Cardiac fibroblast (primary cell): ENCODE measurements around the gene SUSD1.
A peak's percentile ranks its signal among the peaks of the same experiment; 100 is the strongest.

Experiments used
- DNase-seq, 2 donors: peaks; one replicate each; pipeline versions ENCODE4 v3.0.0 to v3.0.0-alpha.2; 2010; ENCODE audit warnings: low read depth in 2 of 2
- H3K4me3 ChIP-seq, 2 donors: replicated peaks in 1 of 2; 1 replicate in 1 of 2; 2 replicates in 1 of 2; pipeline ENCODE4 v1.5.1; 2011; ENCODE audit warnings: low read depth in 2 of 2, low read length in 2 of 2, mild to moderate bottlenecking in 2 of 2, moderate library complexity in 1 of 2
- CTCF ChIP-seq: IDR thresholded peaks from one replicate; pipeline ENCODE4 v1.5.1; 2011; ENCODE audit warnings: low read depth, mild to moderate bottlenecking, low read length, inconsistent platforms

Gene SUSD1

DNA sequence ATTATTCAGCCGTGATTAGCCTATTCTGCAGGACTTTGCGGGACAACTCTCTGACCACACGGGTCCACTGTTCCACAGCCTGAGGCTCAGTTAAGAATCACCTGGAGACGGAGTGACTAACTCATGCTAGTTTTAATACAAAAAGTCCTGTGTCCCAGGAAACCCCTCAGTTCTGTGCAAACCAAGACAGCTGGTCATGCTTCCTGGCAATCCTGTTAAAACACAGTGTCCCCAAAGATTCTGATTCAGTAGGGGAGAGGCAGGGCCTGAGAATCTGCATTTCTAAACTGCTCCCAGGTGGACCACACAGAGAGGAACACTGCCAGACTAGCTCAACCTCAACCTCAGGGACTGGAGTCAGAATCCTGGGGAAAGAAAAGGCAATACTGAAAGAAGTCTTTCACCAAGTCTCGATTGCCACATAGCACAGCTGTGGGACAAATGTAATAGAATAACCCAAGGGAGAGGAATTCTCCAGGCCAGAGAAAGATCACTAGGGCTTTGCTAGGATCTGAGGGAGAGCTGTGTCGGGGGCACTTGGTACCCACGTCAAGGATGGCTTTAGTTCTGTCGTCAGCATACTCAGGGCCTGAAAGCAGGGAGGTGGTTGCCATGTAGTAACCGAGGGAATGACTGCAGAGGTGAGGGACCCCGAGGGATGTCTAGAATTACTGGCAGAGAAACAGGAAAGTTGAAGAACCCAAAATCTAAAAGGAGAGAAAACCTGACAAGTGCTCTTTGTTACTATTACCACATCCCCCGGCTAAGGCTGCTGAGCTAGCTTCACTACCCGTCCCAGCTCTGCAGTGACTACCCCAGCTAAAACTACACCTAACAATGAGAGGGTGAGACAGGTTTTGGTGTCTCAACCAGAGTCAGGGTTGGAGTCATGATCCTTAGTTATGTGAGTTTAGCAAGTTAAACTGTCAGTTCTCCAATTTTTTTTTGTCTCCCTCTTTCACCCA is 8.6 kb downstream of the SUSD1 start:
- DNase-seq: peak in 1 of 2 donors; percentile 61
- peak; percentile 21 for TF ChIP-seq CTCF
- no peak overlapping the region for H3K4me3 ChIP-seq

GRCh38 chr9:112162621-112163413 is 12.3 kb downstream of the SUSD1 start:
- no peak for DNase-seq
- no peak overlapping the region for H3K4me3 ChIP-seq
- TF ChIP-seq CTCF: no peak

DNA sequence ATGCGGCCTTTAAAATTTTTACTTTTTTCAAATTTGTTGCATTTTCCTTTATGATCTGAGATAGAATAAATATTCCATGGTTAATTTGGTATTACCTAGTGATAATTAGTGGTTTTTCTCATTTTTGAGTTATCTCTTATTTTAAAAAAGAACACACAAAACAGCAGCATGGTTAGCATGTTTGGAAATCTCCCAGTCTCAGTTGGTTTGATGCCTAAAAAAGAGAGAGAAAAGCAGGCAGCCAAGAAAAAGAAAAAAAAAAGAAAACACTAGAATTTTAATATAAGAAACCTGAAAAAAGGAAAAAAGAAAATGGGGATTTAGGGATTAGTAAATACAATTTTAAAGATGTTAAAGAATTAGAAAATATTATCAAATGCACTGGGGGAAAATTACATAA is 15.3 kb downstream of the SUSD1 start:
- no peak for TF ChIP-seq CTCF
- no peak for DNase-seq
- H3K4me3 ChIP-seq: no peak overlapping the region

- no peak overlapping the region for H3K4me3 ChIP-seq
- TF ChIP-seq CTCF: no peak
- no peak for DNase-seq
Observed at GRCh38 chr9:112158656-112159367, 16.3 kb downstream of the SUSD1 start.

DNA sequence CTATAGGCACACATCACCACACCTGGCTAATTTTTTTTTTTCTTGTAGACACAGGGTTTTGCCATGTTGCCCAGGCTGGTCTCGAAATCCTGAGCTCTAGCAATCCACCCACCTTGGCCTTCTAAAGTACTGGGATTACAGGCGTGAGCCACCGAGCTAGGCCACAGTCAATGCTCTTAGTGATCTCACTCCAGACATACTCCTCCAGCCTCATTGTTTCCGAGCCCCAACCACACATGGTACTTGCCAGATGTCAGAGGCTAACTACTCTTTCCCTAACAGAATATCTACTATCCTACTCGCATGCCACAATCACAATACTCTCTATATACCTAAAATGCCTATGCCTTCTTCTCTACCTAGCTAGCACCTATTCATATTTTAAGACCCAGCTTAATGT is 17.1 kb downstream of the SUSD1 start:
- no peak overlapping the region for H3K4me3 ChIP-seq
- TF ChIP-seq CTCF: no peak
- no peak for DNase-seq

DNA sequence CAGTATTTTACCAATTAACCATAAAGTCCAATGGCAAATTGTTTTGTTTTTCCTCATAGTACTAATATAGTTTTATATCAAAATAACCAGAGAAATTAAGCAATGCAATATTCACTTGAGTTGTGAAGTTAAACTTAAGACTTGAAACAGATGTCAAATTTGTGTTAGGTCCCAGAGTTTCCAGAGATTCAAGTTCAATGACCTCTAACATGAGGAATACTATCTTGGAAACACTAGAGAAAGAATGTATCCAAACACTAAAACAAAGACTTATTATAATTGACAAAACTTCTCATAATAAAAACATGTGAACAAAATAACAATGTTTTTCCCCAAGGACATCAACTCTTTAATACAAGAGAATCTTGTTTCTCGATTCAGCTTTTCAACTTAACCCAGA is 18.0 kb downstream of the SUSD1 start:
- DNase-seq: no peak
- TF ChIP-seq CTCF: no peak
- H3K4me3 ChIP-seq: no peak overlapping the region
